ENCODE results near the gene GRAMD1B. TPM values are rescaled to one million over a fixed set of nuclear protein-coding genes. Genes with fewer than 3 reads are reported as not detected.
A peak's percentile ranks its signal among the peaks of the same experiment; 100 is the strongest.

GRAMD1B gene
- total RNA-seq, 2 donors from 2014 or later, result 1.7 to 1.9 TPM

- Histone ChIP-seq H3K4me3 (no peak overlapping the region), H3K36me3 (no peaks in the 10 kb centered on the region), H3K4me1 (no peaks in the 10 kb centered on the region), H3K27me3 (no peaks in the 10 kb centered on the region), H3K9ac (ENCODE audit: low read depth in 2 of 2, low read length in 2 of 2) (no peak overlapping the region), H3K27ac (no peak overlapping the region), H3K9me3 (no peaks in the 10 kb centered on the region)
- intact Hi-C loops (cut with DNase I), result no loop called here
- no peak for TF ChIP-seq CTCF (IDR thresholded peaks at IDR 0.05)
- DNase-seq, result no peak
These were observed 156.5 kb downstream of the GRAMD1B start for GRCh38 chr11:123586568-123586967.

- no peaks in the 10 kb centered on the region for H3K9me3 ChIP-seq
- no peak overlapping the region for H3K27ac ChIP-seq
- intact Hi-C loops (cut with DNase I), result no loop called here
- peak overlapping the region in 1 of 2 donors; percentile 16 for H3K9ac ChIP-seq (ENCODE audit: low read depth in 2 of 2, low read length in 2 of 2)
- TF ChIP-seq CTCF (IDR thresholded peaks at IDR 0.05), result no peak
- no peak for DNase-seq
- no peak overlapping the region for H3K4me3 ChIP-seq
- no peaks in the 10 kb centered on the region for H3K36me3 ChIP-seq
- no peaks in the 10 kb centered on the region for H3K27me3 ChIP-seq
- H3K4me1 ChIP-seq, result no peaks in the 10 kb centered on the region
These were observed 157.0 kb downstream of the GRAMD1B start for GRCh38 chr11:123587044-123587443.

- intact Hi-C loops (cut with DNase I), result no loop called here
- Histone ChIP-seq H3K27me3 (no peaks in the 10 kb centered on the region), H3K27ac (no peak overlapping the region), H3K4me1 (no peaks in the 10 kb centered on the region), H3K36me3 (no peaks in the 10 kb centered on the region), H3K9me3 (no peaks in the 10 kb centered on the region), H3K9ac (ENCODE audit: low read depth in 2 of 2, low read length in 2 of 2) (peak overlapping the region in 1 of 2 donors; percentile 16), H3K4me3 (no peak overlapping the region)
- DNase-seq, result peak; percentile 59
- no peak for TF ChIP-seq CTCF (IDR thresholded peaks at IDR 0.05)
These were observed 157.5 kb downstream of the GRAMD1B start for GRCh38 chr11:123587559-123587958.

GRCh38 chr11:123588117-123588863 lies 158.2 kb downstream of the GRAMD1B start:
- H3K4me1 ChIP-seq, result no peaks in the 10 kb centered on the region
- TF ChIP-seq CTCF (IDR thresholded peaks at IDR 0.05), result no peak

GRCh38 chr11:123588864-123589262 lies 158.8 kb downstream of the GRAMD1B start:
- no peak for DNase-seq
- no peaks in the 10 kb centered on the region for H3K4me1 ChIP-seq
- H3K4me3 ChIP-seq, result no peak overlapping the region
- no peak for TF ChIP-seq CTCF (IDR thresholded peaks at IDR 0.05)
- H3K27ac ChIP-seq, result no peak overlapping the region
- H3K36me3 ChIP-seq, result no peaks in the 10 kb centered on the region
- H3K9me3 ChIP-seq, result no peaks in the 10 kb centered on the region
- no peak overlapping the region for H3K9ac ChIP-seq (ENCODE audit: low read depth in 2 of 2, low read length in 2 of 2)
- intact Hi-C loops (cut with DNase I), result no loop called here
- H3K27me3 ChIP-seq, result no peaks in the 10 kb centered on the region

More at GRCh38 chr11:123588117-123588863, 158.2 kb downstream of the GRAMD1B start:
- Histone ChIP-seq H3K9ac (ENCODE audit: low read depth in 2 of 2, low read length in 2 of 2) (no peak overlapping the region), H3K9me3 (no peaks in the 10 kb centered on the region), H3K36me3 (no peaks in the 10 kb centered on the region), H3K27me3 (no peaks in the 10 kb centered on the region), H3K27ac (no peak overlapping the region), H3K4me3 (no peak overlapping the region)
- intact Hi-C loops (cut with DNase I), result no loop called here
- DNase-seq, result peak; percentile 87
